HEK293 (cell line): ENCODE results near the gene CFAP73.

Experiments
- CTCF ChIA-PET: fragments of 350-600 bp; formaldehyde crosslinking; extraction: SDS; loops from one replicate; lab custom pipeline; 2021; ENCODE audit warnings: antibody characterized with exemption; lab: Yijun Ruan, JAX
- POLR2A ChIA-PET: fragments of 300-600 bp; formaldehyde crosslinking; extraction: SDS; loops from one replicate; lab custom pipeline; 2020; ENCODE audit warnings: antibody characterized with exemption, inconsistent platforms; lab: Yijun Ruan, JAX
- H3K27ac ChIP-seq: fragments of 200-500 bp; sonication (Bioruptor generic); 2 replicates; pipeline ENCODE4 v1.5.1; 2014; ENCODE audit warnings: low read depth, low read length, control low read depth, inconsistent platforms; ENCODE audit errors: extremely low read depth
- H3K36me3 ChIP-seq, 2 experiments: fragments of 200-500 bp in 1 of 2; sonication (Bioruptor generic) in 1 of 2; 1 replicate in 1 of 2; 2 replicates in 1 of 2; pipeline ENCODE4 v1.5.1; 2014 to 2017; ENCODE audit warnings: inconsistent platforms in 2 of 2, low read length in 2 of 2; ENCODE audit not compliant: control insufficient read depth in 2 of 2, insufficient read depth in 1 of 2
- H3K4me1 ChIP-seq: fragments of 200-500 bp; sonication (Bioruptor generic); 2 replicates; pipeline ENCODE4 v1.5.1; 2014; ENCODE audit warnings: mild to moderate bottlenecking, low read length, inconsistent platforms; ENCODE audit not compliant: control insufficient read depth, insufficient read depth
- H3K4me3 ChIP-seq: 2 replicates; pipeline ENCODE4 v1.5.1; 2011; ENCODE audit warnings: low read depth, mild to moderate bottlenecking, control low read depth, low read length, moderate library complexity
- H3K9me3 ChIP-seq: fragments of 200-500 bp; sonication (Bioruptor generic); 2 replicates; pipeline ENCODE4 v1.5.1; 2014; ENCODE audit warnings: low read depth, low read length, inconsistent platforms; ENCODE audit not compliant: control insufficient read depth, insufficient read depth
- CTCF ChIP-seq: fragments of 450-650 bp; formaldehyde crosslinking; IDR thresholded peaks from 2 replicates; pipeline ENCODE4 v1.5.1; 2016; ENCODE audit warnings: missing biosample characterization, missing genetic modification characterization
- EGR2 ChIP-seq: fragments of 450-650 bp; formaldehyde crosslinking; IDR thresholded peaks from 2 replicates; pipeline ENCODE4 v1.5.1; 2016; ENCODE audit warnings: low read depth, missing biosample characterization, missing genetic modification characterization
- HIC1 ChIP-seq: fragments of 450-650 bp; formaldehyde crosslinking; IDR thresholded peaks from 2 replicates; pipeline ENCODE4 v1.5.1; 2016; ENCODE audit warnings: missing biosample characterization, missing genetic modification characterization
- PATZ1 ChIP-seq: fragments of 450-650 bp; formaldehyde crosslinking; IDR thresholded peaks from 2 replicates; pipeline ENCODE4 v1.5.1; 2016; ENCODE audit warnings: missing biosample characterization, missing genetic modification characterization
- ZBTB26 ChIP-seq: fragments of 450-650 bp; formaldehyde crosslinking; optimal IDR thresholded peaks from 2 replicates; pipeline ENCODE3; 2016; ENCODE audit warnings: missing biosample characterization, mild to moderate bottlenecking, missing genetic modification characterization
- ZFHX2 ChIP-seq: fragments of 450-650 bp; formaldehyde crosslinking; conservative IDR thresholded peaks from 2 replicates; pipeline ENCODE4 v1.5.1; 2016; ENCODE audit warnings: missing biosample characterization, missing genetic modification characterization
- ZFP37 ChIP-seq: fragments of 450-650 bp; formaldehyde crosslinking; IDR thresholded peaks from 2 replicates; pipeline ENCODE4 v1.5.1; 2016; ENCODE audit warnings: missing biosample characterization, missing genetic modification characterization
- ZNF223 ChIP-seq: fragments of 450-650 bp; formaldehyde crosslinking; IDR thresholded peaks from 2 replicates; pipeline ENCODE4 v1.5.1; 2016; ENCODE audit warnings: missing biosample characterization, missing genetic modification characterization
- ZNF354C ChIP-seq: fragments of 450-650 bp; formaldehyde crosslinking; IDR thresholded peaks from 2 replicates; pipeline ENCODE4 v1.5.1; 2016; ENCODE audit warnings: missing biosample characterization, missing genetic modification characterization, low read depth, borderline replicate concordance
- ZNF391 ChIP-seq: fragments of 450-650 bp; formaldehyde crosslinking; IDR thresholded peaks from 2 replicates; pipeline ENCODE4 v1.5.1; 2016; ENCODE audit warnings: low read depth, missing biosample characterization, missing genetic modification characterization, borderline replicate concordance
- ZNF600 ChIP-seq: fragments of 450-650 bp; formaldehyde crosslinking; IDR thresholded peaks from 2 replicates; pipeline ENCODE4 v1.5.1; 2016; ENCODE audit warnings: missing biosample characterization, missing genetic modification characterization
- ZNF654 ChIP-seq: fragments of 450-650 bp; formaldehyde crosslinking; IDR thresholded peaks from 2 replicates; pipeline ENCODE4 v1.5.1; 2016; ENCODE audit warnings: low read depth, missing biosample characterization, missing genetic modification characterization
- ZNF768 ChIP-seq: fragments of 450-650 bp; formaldehyde crosslinking; IDR thresholded peaks from 2 replicates; pipeline ENCODE4 v1.5.1; 2018; ENCODE audit warnings: missing biosample characterization, mild to moderate bottlenecking, missing genetic modification characterization
- ZXDB ChIP-seq: fragments of 450-650 bp; formaldehyde crosslinking; IDR thresholded peaks from 2 replicates; pipeline ENCODE4 v1.5.1; 2016; ENCODE audit warnings: missing biosample characterization, missing genetic modification characterization

Gene CFAP73

GRCh38 chr12:113173081-113173698 lies 23.7 kb downstream of the CFAP73 start:
- CTCF ChIA-PET: interaction anchor here (0.6 to 3.4 kb wide), 17 partner anchors 8 to 1604 kb away, joined by 3 to 24 read pairs (median 7); partner anchors contain the start of genes CFAP73 and RITA1
- no peak overlapping the region for H3K27ac ChIP-seq
- POLR2A ChIA-PET: interaction anchor here (1.1 kb wide), 1 partner anchor 8 kb away, joined by 4 read pairs; no protein-coding TSS in a partner anchor
- no peak overlapping the region for H3K4me3 ChIP-seq
- no peaks in the 10 kb centered on the region for H3K4me1 ChIP-seq
- H3K9me3 ChIP-seq: no peaks in the 10 kb centered on the region
- no peak for TF ChIP-seq ZFP37 (tag by site-specific recombination)
- H3K36me3 ChIP-seq: peaks cover 68 to 87% of the 10 kb centered on the region in 2 experiments

- Histone ChIP-seq H3K4me3 (no peak overlapping the region), H3K36me3 (peaks cover 63 to 90% of the 10 kb centered on the region in 2 experiments), H3K4me1 (no peaks in the 10 kb centered on the region), H3K27ac (no peak overlapping the region), H3K9me3 (no peaks in the 10 kb centered on the region)
- ChIA-PET POLR2A (interaction anchor here (0.6 to 3.7 kb wide), 5 partner anchors 9 to 205 kb away, joined by 3 to 16 read pairs (median 4); partner anchors contain the start of genes DDX54 and RITA1), CTCF (interaction anchor here (0.6 to 3.5 kb wide), 29 partner anchors 9 to 1510 kb away, joined by 3 to 34 read pairs (median 4); partner anchors contain the start of gene RITA1)
- TF ChIP-seq ZNF600 (0 out of 2 replicates have a peak, but pooled peaks have one; percentile 21), ZNF654 (tag by site-specific recombination) (peak; percentile 90), ZXDB (tag by site-specific recombination) (no peak), ZNF223 (tag by site-specific recombination) (no peak), ZBTB26 (no peak), ZNF768 (tag by site-specific recombination) (no peak), ZFHX2 (tag by site-specific recombination) (peak; percentile 49; the same call in 1 of the 2 replicates), PATZ1 (tag by site-specific recombination) (0 out of 2 replicates have a peak, but pooled peaks have one; percentile 17), ZNF354C (no peak), HIC1 (no peak), CTCF (tag by site-specific recombination) (peak; percentile 83), ZNF391 (no peak), EGR2 (tag by site-specific recombination) (peak; percentile 37; the same call in 1 of the 2 replicates)
Observed at GRCh38 chr12:113174461-113175384, 25.2 kb downstream of the CFAP73 start.
